PC-9 (cell line): ENCODE data around the gene ZNF597. TPM values are rescaled to one million over a fixed set of nuclear protein-coding genes. Genes with fewer than 3 reads are reported as not detected.
A peak's percentile ranks its signal among the peaks of the same experiment; 100 is the strongest.

Experiments
- BruUV-seq: library from RNA; stranded (reverse); fragments of 400-500 nt; replicated peaks from 2 replicates; lab custom pipeline; 2021; lab: Mats Ljungman, UMichigan
- CTCF ChIA-PET: fragments of 300-600 bp; sonication (Branson Sonifier 250); formaldehyde crosslinking; loops from one replicate; lab custom pipeline; 2022; ENCODE audit warnings: antibody characterized with exemption; lab: Charles Lee
- POLR2A ChIA-PET: fragments of 300-600 bp; sonication (Branson Sonifier 250); formaldehyde crosslinking; loops from one replicate; lab custom pipeline; 2022; ENCODE audit warnings: antibody characterized with exemption; ENCODE audit not compliant: unreplicated experiment; lab: Charles Lee
- DNase-seq, 2 experiments: peaks; one replicate each; pipeline versions ENCODE4 v3.0.0 to v3.0.0-alpha.2; 2015 to 2022; ENCODE audit warnings: mixed read lengths in 1 of 2
- H2AFZ ChIP-seq: fragments of 200-600 bp; sonication (generic); 2 replicates; pipeline ENCODE4 v1.8.1; 2017; ENCODE audit warnings: antibody characterized with exemption
- H3F3A ChIP-seq: fragments of 200-600 bp; sonication (generic); 2 replicates; pipeline ENCODE4 v1.8.1; 2017; ENCODE audit warnings: antibody characterized with exemption, mild to moderate bottlenecking, low read depth; ENCODE audit not compliant: insufficient read depth
- H3K27ac ChIP-seq: fragments of 200-600 bp; sonication (generic); 2 replicates; pipeline ENCODE4 v1.6.1; 2016; ENCODE audit warnings: mixed run types
- H3K27me3 ChIP-seq: fragments of 200-600 bp; sonication (generic); 2 replicates; pipeline ENCODE4 v1.6.1; 2016; ENCODE audit warnings: low read depth, mixed run types; ENCODE audit not compliant: insufficient read depth
- H3K36me3 ChIP-seq: fragments of 200-600 bp; sonication (generic); 2 replicates; pipeline ENCODE4 v1.6.1; 2016; ENCODE audit warnings: low read depth, mixed run types
- H3K4me1 ChIP-seq: fragments of 200-600 bp; sonication (generic); replicated peaks from 2 replicates; pipeline ENCODE4 v1.6.1; 2016; ENCODE audit warnings: mixed run types; ENCODE audit not compliant: insufficient read depth
- H3K4me2 ChIP-seq: fragments of 200-600 bp; sonication (generic); 2 replicates; pipeline ENCODE4 v1.6.1; 2017; ENCODE audit warnings: mixed run types
- H3K4me3 ChIP-seq: fragments of 200-600 bp; sonication (generic); 2 replicates; pipeline ENCODE4 v1.6.1; 2016; ENCODE audit warnings: mixed run types
- H3K79me2 ChIP-seq: fragments of 200-600 bp; sonication (generic); 2 replicates; pipeline ENCODE4 v1.6.1; 2017; ENCODE audit warnings: low read depth, mixed run types
- H3K9me2 ChIP-seq: fragments of 200-600 bp; sonication (generic); 2 replicates; pipeline ENCODE4 v1.8.1; 2017; ENCODE audit warnings: mild to moderate bottlenecking; ENCODE audit not compliant: insufficient read depth
- H3K9me3 ChIP-seq: fragments of 200-600 bp; sonication (generic); 2 replicates; pipeline ENCODE4 v1.8.1; 2016; ENCODE audit warnings: low read depth; ENCODE audit not compliant: insufficient read depth
- H4K20me1 ChIP-seq: fragments of 200-600 bp; sonication (generic); 2 replicates; pipeline ENCODE4 v1.8.1; 2017; ENCODE audit not compliant: insufficient read depth
- CTCF ChIP-seq: fragments of 200-600 bp; sonication (generic); conservative IDR thresholded peaks from 2 replicates; pipeline ENCODE4 v1.6.1; 2017; ENCODE audit warnings: mixed run types, antibody characterized with exemption, mild to moderate bottlenecking, moderate library complexity
- EZH2 ChIP-seq: fragments of 200-600 bp; sonication (generic); IDR thresholded peaks from 2 replicates; pipeline ENCODE4 v1.8.0; 2017; ENCODE audit warnings: antibody characterized with exemption, low read depth
- intact Hi-C: fragments of 100-400 bp; cut with micrococcal nuclease; formaldehyde crosslinking; loops from one replicate; pipeline ENCODE4 v1.10.0; 2022; ENCODE audit not compliant: unreplicated experiment
- total RNA-seq: library from RNA; stranded (reverse); gene quantifications from 2 replicates; pipeline ENCODE4 v1.2.3, GENCODE V29; 2021

Gene ZNF597
- total RNA-seq, 1 experiment from 2014 or later: 1.5 TPM

DNA sequence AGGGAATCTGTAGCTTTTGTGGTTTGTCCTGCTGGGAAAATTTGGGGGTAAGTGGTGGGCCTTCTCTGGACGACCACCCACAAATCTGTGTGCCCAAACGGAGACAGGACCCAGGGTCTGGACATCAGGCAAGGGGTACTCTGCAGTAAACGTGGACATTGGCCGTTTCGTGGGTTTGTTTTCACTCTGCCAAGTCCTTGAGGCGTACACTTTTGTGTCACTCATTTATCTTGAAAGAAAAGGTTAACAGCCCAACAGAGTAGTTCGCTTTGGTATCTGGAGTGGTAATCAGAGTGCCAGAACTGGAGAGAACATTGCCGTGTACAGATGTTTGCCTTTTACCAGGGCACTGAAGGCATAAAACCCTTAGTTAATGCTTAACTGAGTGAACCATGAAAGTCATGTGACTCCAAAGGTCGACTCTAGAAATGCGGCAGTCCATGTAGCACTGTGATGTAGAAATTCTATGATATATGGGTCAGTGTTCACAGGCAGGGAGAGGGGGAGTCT is 15.6 kb upstream of the ZNF597 start:
- H3K27me3 ChIP-seq: no peaks in the 10 kb centered on the region
- H3K4me1 ChIP-seq: peaks cover 20% of the 10 kb centered on the region
- no peaks in the 10 kb centered on the region for H3K9me3 ChIP-seq
- no peaks in the 10 kb centered on the region for H3K36me3 ChIP-seq
- peak overlapping the region; percentile 72 for H2AFZ ChIP-seq
- H3K9me2 ChIP-seq: no peaks in the 10 kb centered on the region
- CTCF ChIA-PET: no interaction called here
- TF ChIP-seq CTCF: no peak
- no peak for TF ChIP-seq EZH2
- DNase-seq: no peak
- BruUV-seq: TSS peak; percentile 34
- peak overlapping the region; percentile 98 for H3K4me2 ChIP-seq
- H4K20me1 ChIP-seq: peaks cover 45% of the 10 kb centered on the region
- peak overlapping the region; percentile 9 for H3K27ac ChIP-seq
- peak overlapping the region; percentile 84 for H3K4me3 ChIP-seq
- H3F3A ChIP-seq: peaks cover 11% of the 10 kb centered on the region; the same call in 1 of the 2 replicates
- peaks cover 56% of the 10 kb centered on the region for H3K79me2 ChIP-seq
- POLR2A ChIA-PET: no interaction called here
- intact Hi-C loops: loop anchor here (2.0 to 10.0 kb wide), 3 partner anchors 50 to 272 kb away; partner anchors contain the start of gene OR1F1

DNA sequence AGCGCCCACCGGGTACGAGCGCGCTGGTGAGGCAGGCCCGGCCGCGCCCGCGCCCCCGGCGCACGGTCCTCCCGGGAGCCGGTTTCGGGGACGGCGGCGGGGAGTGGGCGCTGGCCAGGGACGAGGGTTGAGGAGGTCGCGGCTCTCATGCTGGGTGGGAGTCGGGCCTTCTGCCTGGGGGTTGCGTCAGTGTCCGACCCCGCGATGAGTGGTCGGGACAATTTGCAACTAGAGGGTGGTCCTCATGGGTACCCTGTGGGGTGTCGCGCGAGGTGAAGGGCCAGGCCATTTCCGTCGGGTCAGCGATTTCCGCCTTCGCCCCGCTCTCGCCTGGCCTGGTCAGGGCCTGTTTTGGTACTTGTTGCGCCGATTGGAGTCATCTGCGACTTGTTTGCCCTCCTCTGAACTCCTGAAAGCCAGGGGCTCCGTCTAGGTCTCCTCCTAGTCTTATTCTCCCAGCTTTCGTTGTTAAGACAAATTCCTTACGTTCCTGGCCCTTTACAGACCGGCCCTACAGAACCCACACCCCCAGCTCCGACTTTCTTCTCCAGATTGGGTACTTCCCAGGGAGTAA is 15.1 kb upstream of the ZNF597 start:
- H3K4me1 ChIP-seq: peaks cover 20% of the 10 kb centered on the region
- DNase-seq: peak in 1 of 2 experiments; percentile 33

More for the DNA sequence above, 15.1 kb upstream of the ZNF597 start:
- BruUV-seq: no TSS peak
- intact Hi-C loops: loop anchor here (2.0 to 10.0 kb wide), 3 partner anchors 50 to 271 kb away; partner anchors contain the start of gene OR1F1
- H4K20me1 ChIP-seq: peaks cover 40% of the 10 kb centered on the region
- peak overlapping the region; percentile 72 for H2AFZ ChIP-seq
- CTCF ChIA-PET: no interaction called here
- H3K4me2 ChIP-seq: peak overlapping the region; percentile 98
- H3F3A ChIP-seq: peaks cover 11% of the 10 kb centered on the region; the same call in 1 of the 2 replicates
- no peaks in the 10 kb centered on the region for H3K9me2 ChIP-seq
- H3K36me3 ChIP-seq: no peaks in the 10 kb centered on the region
- POLR2A ChIA-PET: no interaction called here
- no peaks in the 10 kb centered on the region for H3K27me3 ChIP-seq
- no peaks in the 10 kb centered on the region for H3K9me3 ChIP-seq
- H3K79me2 ChIP-seq: peaks cover 51% of the 10 kb centered on the region
- no peak for TF ChIP-seq EZH2
- no peak for TF ChIP-seq CTCF
- H3K27ac ChIP-seq: peak overlapping the region; percentile 9
- H3K4me3 ChIP-seq: peak overlapping the region; percentile 84
